SH-SY5Y (cell line): ENCODE results near the gene NGEF.

Source experiments
- GATA2 ChIP-seq: IDR thresholded peaks from 2 replicates; pipeline ENCODE4 v1.6.1; 2011; ENCODE audit warnings: mild to moderate bottlenecking, low read depth, low read length
- GATA3 ChIP-seq: IDR thresholded peaks from 2 replicates; pipeline ENCODE4 v1.6.1; 2011; ENCODE audit warnings: low read depth, mild to moderate bottlenecking, low read length, moderate library complexity

The NGEF gene

GRCh38 chr2:233022561-233022960 lies 9.5 kb upstream of the NGEF start:
- TF ChIP-seq GATA3: no peak
- TF ChIP-seq GATA2: no peak

GRCh38 chr2:233021771-233022170 lies 8.7 kb upstream of the NGEF start:
- TF ChIP-seq GATA3: no peak
- no peak for TF ChIP-seq GATA2

- no peak for TF ChIP-seq GATA2
- TF ChIP-seq GATA3: no peak
Measured at GRCh38 chr2:233020454-233020853, 7.4 kb upstream of the NGEF start.

GRCh38 chr2:233017947-233018346 lies 4.9 kb upstream of the NGEF start:
- TF ChIP-seq GATA3 (no peak), GATA2 (no peak)

- TF ChIP-seq GATA2 (no peak), GATA3 (no peak)
Measured at GRCh38 chr2:233015019-233015645, 2.1 kb upstream of the NGEF start.

- TF ChIP-seq GATA3: no peak
- TF ChIP-seq GATA2: no peak
Measured at GRCh38 chr2:233013650-233014049, 594 bp upstream of the NGEF start.

- TF ChIP-seq GATA3 (no peak), GATA2 (no peak)
Measured at GRCh38 chr2:233012301-233012971, 620 bp downstream of the NGEF start.

- TF ChIP-seq GATA3 (no peak), GATA2 (no peak)
Measured at GRCh38 chr2:233011702-233012131, 1.3 kb downstream of the NGEF start.

- TF ChIP-seq GATA2: no peak
- TF ChIP-seq GATA3: no peak
Measured at GRCh38 chr2:233011268-233011650, 1.8 kb downstream of the NGEF start.

GRCh38 chr2:233010569-233011267 lies 2.3 kb downstream of the NGEF start:
- no peak for TF ChIP-seq GATA2
- no peak for TF ChIP-seq GATA3

GRCh38 chr2:233009661-233010060 lies 3.4 kb downstream of the NGEF start:
- TF ChIP-seq GATA2: no peak
- TF ChIP-seq GATA3: no peak

GRCh38 chr2:233007739-233008138 lies 5.3 kb downstream of the NGEF start:
- TF ChIP-seq GATA3 (no peak), GATA2 (no peak)

- TF ChIP-seq GATA2: no peak
- no peak for TF ChIP-seq GATA3
Measured at GRCh38 chr2:233007270-233007669, 5.8 kb downstream of the NGEF start.

- TF ChIP-seq GATA3 (no peak), GATA2 (no peak)
Measured at GRCh38 chr2:233006648-233007047, 6.4 kb downstream of the NGEF start.

- TF ChIP-seq GATA2 (no peak), GATA3 (no peak)
Measured at GRCh38 chr2:233005096-233005495, 8.0 kb downstream of the NGEF start.
